Fibroblast of pulmonary artery (primary cell): ENCODE data around the gene ROBO4.

Experiments
- DNase-seq: peaks from one replicate; pipeline ENCODE4 v3.0.0-alpha.2; 2010; ENCODE audit warnings: low read depth
- H3K4me3 ChIP-seq: replicated peaks from 2 replicates; pipeline ENCODE4 v1.5.1; 2011; ENCODE audit warnings: low read depth, mild to moderate bottlenecking, control low read depth, low read length, moderate library complexity
- TF ChIP-seq, protein P1 (sequence below): IDR thresholded peaks from 2 replicates; pipeline ENCODE4 v1.5.1; 2011; ENCODE audit warnings: mild to moderate bottlenecking, control low read depth, low read length, inconsistent platforms; ENCODE audit errors: missing control alignments

ROBO4 gene

DNA sequence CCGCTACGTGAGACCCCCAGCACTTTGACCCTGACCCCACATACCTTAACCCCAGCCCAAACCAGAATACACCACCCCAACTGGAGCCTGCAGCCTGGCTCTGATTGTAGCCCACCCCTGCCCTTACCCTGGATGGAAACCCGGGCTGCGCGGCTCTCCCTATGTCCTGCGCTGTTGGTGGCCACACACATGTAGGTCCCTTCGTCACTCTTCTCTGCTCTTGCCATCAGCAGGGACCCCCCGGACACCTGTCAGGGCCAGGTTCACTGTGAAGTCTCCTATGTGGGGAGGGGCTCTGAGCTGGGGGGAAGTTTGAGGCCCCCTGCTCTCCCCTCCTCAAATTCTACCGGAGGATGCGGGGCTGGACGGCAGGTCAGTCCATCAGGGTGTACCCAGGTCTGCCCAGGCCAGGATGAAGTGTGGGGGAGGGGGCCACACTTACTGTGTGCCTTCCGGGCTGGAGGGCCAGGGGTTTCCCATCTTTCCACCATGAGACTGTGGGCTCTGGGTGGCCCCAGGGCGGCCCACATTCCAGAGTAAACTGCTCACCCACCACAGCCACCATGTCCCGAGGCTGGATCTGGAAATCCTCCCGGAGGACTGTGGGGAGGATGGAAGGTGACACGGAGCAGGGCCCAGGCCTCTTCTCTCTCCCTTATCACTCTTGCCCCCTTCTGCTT is 1.5 kb downstream of the ROBO4 start:
- no peak overlapping the region for H3K4me3 ChIP-seq
- no peak for DNase-seq
- TF ChIP-seq, protein P1, sequence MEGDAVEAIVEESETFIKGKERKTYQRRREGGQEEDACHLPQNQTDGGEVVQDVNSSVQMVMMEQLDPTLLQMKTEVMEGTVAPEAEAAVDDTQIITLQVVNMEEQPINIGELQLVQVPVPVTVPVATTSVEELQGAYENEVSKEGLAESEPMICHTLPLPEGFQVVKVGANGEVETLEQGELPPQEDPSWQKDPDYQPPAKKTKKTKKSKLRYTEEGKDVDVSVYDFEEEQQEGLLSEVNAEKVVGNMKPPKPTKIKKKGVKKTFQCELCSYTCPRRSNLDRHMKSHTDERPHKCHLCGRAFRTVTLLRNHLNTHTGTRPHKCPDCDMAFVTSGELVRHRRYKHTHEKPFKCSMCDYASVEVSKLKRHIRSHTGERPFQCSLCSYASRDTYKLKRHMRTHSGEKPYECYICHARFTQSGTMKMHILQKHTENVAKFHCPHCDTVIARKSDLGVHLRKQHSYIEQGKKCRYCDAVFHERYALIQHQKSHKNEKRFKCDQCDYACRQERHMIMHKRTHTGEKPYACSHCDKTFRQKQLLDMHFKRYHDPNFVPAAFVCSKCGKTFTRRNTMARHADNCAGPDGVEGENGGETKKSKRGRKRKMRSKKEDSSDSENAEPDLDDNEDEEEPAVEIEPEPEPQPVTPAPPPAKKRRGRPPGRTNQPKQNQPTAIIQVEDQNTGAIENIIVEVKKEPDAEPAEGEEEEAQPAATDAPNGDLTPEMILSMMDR, result no peak

- no peak overlapping the region for H3K4me3 ChIP-seq
- DNase-seq, result no peak
- TF ChIP-seq, protein P1, result no peak
These were observed 2.1 kb downstream of the ROBO4 start for GRCh38 chr11:124895471-124895971.

DNA sequence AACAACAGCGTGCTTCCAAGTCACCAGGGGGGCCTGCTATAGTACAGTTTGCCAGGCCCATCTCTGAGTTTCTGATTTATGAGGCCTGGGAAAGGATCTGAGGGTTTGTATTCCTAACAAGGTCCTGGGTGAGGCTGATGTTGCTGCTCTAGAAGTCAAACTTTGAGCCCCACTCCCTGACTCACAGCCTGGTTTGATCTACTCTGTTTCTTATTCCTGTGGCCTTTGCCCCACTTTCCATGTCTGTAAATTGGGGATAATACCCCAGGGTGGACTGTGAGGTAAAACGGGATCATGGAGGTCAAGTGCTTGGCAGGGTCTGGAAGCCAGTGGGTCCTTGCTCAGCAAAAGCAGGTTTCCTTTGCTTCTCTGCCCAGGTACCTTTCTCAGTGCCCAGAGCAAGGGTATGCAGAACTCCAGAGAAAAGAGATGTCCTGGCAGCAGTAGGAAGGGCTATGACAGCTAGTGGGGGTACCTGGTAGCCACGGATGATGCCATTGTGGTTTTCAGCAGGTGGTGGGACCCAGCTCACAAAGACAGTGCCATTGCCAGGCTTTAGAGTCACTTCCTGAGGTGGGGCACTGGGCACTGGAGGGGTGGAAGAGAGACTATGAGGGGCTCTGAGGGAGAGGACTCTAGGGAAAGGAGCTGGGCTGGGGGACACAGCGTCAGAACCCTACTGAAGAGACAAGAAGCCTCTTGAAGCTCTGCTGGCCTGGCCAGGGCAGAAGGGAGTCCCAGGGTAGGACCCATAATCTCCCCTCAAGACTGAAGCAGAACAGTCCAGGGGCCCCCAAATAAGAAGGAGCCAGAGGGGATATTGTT is 2.8 kb downstream of the ROBO4 start:
- no peak overlapping the region for H3K4me3 ChIP-seq
- DNase-seq, result no peak
- TF ChIP-seq, protein P1, result no peak

- DNase-seq, result no peak
- TF ChIP-seq, protein P1, result no peak
- no peak overlapping the region for H3K4me3 ChIP-seq
These were observed 3.8 kb downstream of the ROBO4 start for GRCh38 chr11:124893781-124894401.

DNA sequence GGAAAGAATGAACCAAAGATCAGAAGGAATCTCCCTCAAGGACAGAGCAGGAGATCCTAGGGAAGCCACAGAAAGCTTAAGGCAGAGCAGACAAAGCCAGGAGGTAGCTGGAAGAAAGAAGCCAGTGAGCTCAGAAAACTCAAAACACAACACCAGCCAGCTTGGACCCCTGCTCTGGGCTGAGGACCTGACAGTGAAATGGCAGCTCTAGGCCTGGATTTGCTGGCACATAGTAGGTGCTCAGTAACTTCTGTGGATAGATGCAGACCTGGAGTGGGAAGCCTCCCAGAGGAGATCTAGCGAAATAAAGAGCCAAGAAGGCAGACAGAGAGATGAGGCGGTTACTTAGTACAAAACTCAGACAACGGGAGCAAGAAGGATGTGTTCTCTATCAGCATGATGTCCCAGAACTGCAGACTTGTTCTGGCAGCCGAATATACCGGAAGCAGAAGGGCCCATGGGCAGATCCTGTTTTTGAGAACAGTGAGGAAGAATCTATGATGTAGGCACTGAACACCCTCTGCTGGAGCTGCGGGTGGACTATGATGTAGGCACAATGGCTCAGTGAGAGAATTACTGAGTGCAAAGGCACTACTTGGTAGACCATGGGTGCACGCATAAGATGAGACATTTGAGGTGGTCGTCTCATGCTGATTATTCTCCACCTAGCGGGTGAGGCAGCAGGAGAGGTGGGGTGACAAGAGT is 4.8 kb downstream of the ROBO4 start:
- DNase-seq, result peak; percentile 15

DNA sequence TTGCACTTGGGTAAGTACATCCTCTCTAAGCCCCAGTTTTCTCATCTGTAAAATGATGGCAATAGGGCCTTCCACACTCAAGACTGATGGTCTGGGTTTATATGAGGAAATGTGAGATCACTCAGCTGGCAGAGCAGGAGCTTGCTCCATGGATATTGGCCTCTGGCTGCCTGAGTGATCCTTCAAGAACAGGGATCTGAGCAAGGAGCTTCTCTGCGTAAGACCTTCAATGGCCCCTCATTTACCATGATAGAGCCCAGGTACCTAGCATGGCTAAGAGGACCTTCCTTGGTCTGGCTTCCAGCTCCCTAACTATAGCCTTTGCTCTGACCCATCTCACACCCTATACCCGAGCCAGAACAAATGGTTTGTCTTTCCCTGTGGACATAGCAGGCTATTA is 5.5 kb downstream of the ROBO4 start:
- DNase-seq, result no peak
- no peak overlapping the region for H3K4me3 ChIP-seq
- TF ChIP-seq, protein P1, result no peak

More for the DNA sequence above, 4.8 kb downstream of the ROBO4 start:
- no peak overlapping the region for H3K4me3 ChIP-seq
- TF ChIP-seq, protein P1, result no peak
